AG08395 (cell line): Measurements from ENCODE around the gene SMAD3.

ENCODE experiments used
- DNase-seq: peaks from one replicate; pipeline ENCODE4 v3.0.0; 2012; ENCODE audit warnings: mixed read lengths, low spot score

The SMAD3 gene

GRCh38 chr15:67097930-67098740 lies 32.7 kb downstream of the SMAD3 start:
- DNase-seq, result peak; percentile 78

- DNase-seq, result no peak
These were observed 33.4 kb downstream of the SMAD3 start for GRCh38 chr15:67098768-67099282.

GRCh38 chr15:67100124-67100791 lies 34.9 kb downstream of the SMAD3 start:
- DNase-seq, result no peak

GRCh38 chr15:67100801-67101581 lies 35.6 kb downstream of the SMAD3 start:
- DNase-seq, result no peak

GRCh38 chr15:67101911-67102598 lies 36.7 kb downstream of the SMAD3 start:
- DNase-seq, result peak; percentile 27

GRCh38 chr15:67102599-67102929 lies 37.2 kb downstream of the SMAD3 start:
- no peak for DNase-seq

GRCh38 chr15:67103021-67103420 lies 37.6 kb downstream of the SMAD3 start:
- no peak for DNase-seq

- no peak for DNase-seq
These were observed 38.0 kb downstream of the SMAD3 start for GRCh38 chr15:67103432-67103831.

- no peak for DNase-seq
These were observed 38.5 kb downstream of the SMAD3 start for GRCh38 chr15:67103869-67104268.

GRCh38 chr15:67104510-67104909 lies 39.1 kb downstream of the SMAD3 start:
- no peak for DNase-seq

GRCh38 chr15:67105065-67105951 lies 39.9 kb downstream of the SMAD3 start:
- peak; percentile 92 for DNase-seq

- no peak for DNase-seq
These were observed 40.8 kb downstream of the SMAD3 start for GRCh38 chr15:67105991-67106763.

GRCh38 chr15:67106764-67107013 lies 41.3 kb downstream of the SMAD3 start:
- DNase-seq, result no peak

GRCh38 chr15:67107014-67107812 lies 41.8 kb downstream of the SMAD3 start:
- peak; percentile 94 for DNase-seq

- no peak for DNase-seq
These were observed 42.9 kb downstream of the SMAD3 start for GRCh38 chr15:67108122-67108961.

- peak; percentile 79 for DNase-seq
These were observed 44.0 kb downstream of the SMAD3 start for GRCh38 chr15:67109141-67110034.

GRCh38 chr15:67110361-67110781 lies 45.0 kb downstream of the SMAD3 start:
- no peak for DNase-seq
